Hematopoietic multipotent progenitor cell (in vitro differentiated cells): ENCODE results near the gene RAP1B. TPM values are rescaled to one million over a fixed set of nuclear protein-coding genes. Genes with fewer than 3 reads are reported as not detected.
"Not testable (repeated sequence)": the region's sequence is repeated elsewhere in the genome, so short reads cannot be mapped to it uniquely, and the experiment has no call there.

Experiments used
- DNase-seq, 3 donors: peaks; one replicate each; pipeline ENCODE4 v3.0.0-alpha.2; 2011 to 2015; ENCODE audit warnings: low read depth in 2 of 3, low spot score in 2 of 3
- total RNA-seq: library from RNA; depleted of rRNA; stranded (reverse); fragments of >200 nt; gene quantifications from one replicate; pipeline ENCODE4 v1.2.3, GENCODE V29; 2012

RAP1B gene
- total RNA-seq, 1 donor, result 125 TPM

- DNase-seq, result no peak
Observed at GRCh38 chr12:68631227-68631626, 20.5 kb downstream of the RAP1B start.

GRCh38 chr12:68632486-68632885, 21.8 kb downstream of the RAP1B start:
- DNase-seq, result no peak

GRCh38 chr12:68633614-68634558, 23.2 kb downstream of the RAP1B start:
- no peak for DNase-seq

- DNase-seq, result no peak
Observed at GRCh38 chr12:68636268-68636667, 25.6 kb downstream of the RAP1B start.

GRCh38 chr12:68637439-68637838, 26.7 kb downstream of the RAP1B start:
- DNase-seq, result not testable (repeated sequence)

GRCh38 chr12:68638171-68638570, 27.5 kb downstream of the RAP1B start:
- no peak for DNase-seq

- DNase-seq, result no peak
Observed at GRCh38 chr12:68638721-68639395, 28.2 kb downstream of the RAP1B start.

- no peak for DNase-seq
Observed at GRCh38 chr12:68639396-68639767, 28.7 kb downstream of the RAP1B start.

- DNase-seq, result peak in 1 of 3 donors; percentile 29
Observed at GRCh38 chr12:68641138-68641537, 30.4 kb downstream of the RAP1B start.

- DNase-seq, result no peak
Observed at GRCh38 chr12:68646484-68646883, 35.8 kb downstream of the RAP1B start.

GRCh38 chr12:68647507-68647906, 36.8 kb downstream of the RAP1B start:
- no peak for DNase-seq

- no peak for DNase-seq
Observed at GRCh38 chr12:68648179-68648578, 37.5 kb downstream of the RAP1B start.

- no peak for DNase-seq
Observed at GRCh38 chr12:68665016-68665569, 54.4 kb downstream of the RAP1B start.

GRCh38 chr12:68667291-68667690, 56.6 kb downstream of the RAP1B start:
- peak in 1 of 3 donors; percentile 42 for DNase-seq

GRCh38 chr12:68667896-68668295, 57.2 kb downstream of the RAP1B start:
- DNase-seq, result no peak

- no peak for DNase-seq
Observed at GRCh38 chr12:68671179-68671578, 60.5 kb downstream of the RAP1B start.

GRCh38 chr12:68673788-68674187, 63.1 kb downstream of the RAP1B start:
- no peak for DNase-seq

GRCh38 chr12:68674376-68674775, 63.7 kb downstream of the RAP1B start:
- no peak for DNase-seq

GRCh38 chr12:68675101-68675842, 64.6 kb downstream of the RAP1B start:
- peak; percentile 34 to 47 (median 44) for DNase-seq

- DNase-seq, result not testable (repeated sequence)
Observed at GRCh38 chr12:68676854-68677253, 66.2 kb downstream of the RAP1B start.

GRCh38 chr12:68686262-68686594, 75.5 kb downstream of the RAP1B start:
- DNase-seq, result no peak
